Globus pallidus (tissue), 1 donor: ENCODE results near the gene EEF1G.
"Not testable (repeated sequence)": the region's sequence is repeated elsewhere in the genome, so short reads cannot be mapped to it uniquely, and the experiment has no call there.

Experiments
- DNase-seq: peaks from one replicate; pipeline ENCODE4 v3.0.0-alpha.2; 2015; ENCODE audit warnings: low spot score

The EEF1G gene

GRCh38 chr11:62575837-62576236, 2.1 kb upstream of the EEF1G start:
- DNase-seq: no peak

- DNase-seq: no peak
Observed at GRCh38 chr11:62575156-62575555, 1.5 kb upstream of the EEF1G start.

GRCh38 chr11:62574363-62575071, 826 bp upstream of the EEF1G start:
- no peak for DNase-seq

GRCh38 chr11:62573006-62573591, 592 bp downstream of the EEF1G start:
- no peak for DNase-seq

GRCh38 chr11:62572431-62572830, 1.3 kb downstream of the EEF1G start:
- DNase-seq: no peak

GRCh38 chr11:62571493-62571892, 2.2 kb downstream of the EEF1G start:
- not testable (repeated sequence) for DNase-seq

- not testable (repeated sequence) for DNase-seq
Observed at GRCh38 chr11:62570903-62571302, 2.8 kb downstream of the EEF1G start.

- DNase-seq: no peak
Observed at GRCh38 chr11:62569611-62570010, 4.1 kb downstream of the EEF1G start.

- DNase-seq: no peak
Observed at GRCh38 chr11:62567018-62567633, 6.6 kb downstream of the EEF1G start.

GRCh38 chr11:62566247-62566646, 7.4 kb downstream of the EEF1G start:
- no peak for DNase-seq

GRCh38 chr11:62565100-62565802, 8.4 kb downstream of the EEF1G start:
- DNase-seq: no peak

- not testable (repeated sequence) for DNase-seq
Observed at GRCh38 chr11:62561677-62562230, 11.9 kb downstream of the EEF1G start.

GRCh38 chr11:62560566-62561103, 13.1 kb downstream of the EEF1G start:
- DNase-seq: no peak

GRCh38 chr11:62559626-62560025, 14.1 kb downstream of the EEF1G start:
- not testable (repeated sequence) for DNase-seq

GRCh38 chr11:62559204-62559603, 14.5 kb downstream of the EEF1G start:
- no peak for DNase-seq

- DNase-seq: no peak
Observed at GRCh38 chr11:62558669-62559068, 15.0 kb downstream of the EEF1G start.

- no peak for DNase-seq
Observed at GRCh38 chr11:62556875-62557631, 16.6 kb downstream of the EEF1G start.

GRCh38 chr11:62556108-62556874, 17.4 kb downstream of the EEF1G start:
- no peak for DNase-seq

GRCh38 chr11:62555464-62556107, 18.1 kb downstream of the EEF1G start:
- DNase-seq: no peak
